Panc1 (cell line): ENCODE measurements around the gene QPCTL. TPM values are rescaled to one million over a fixed set of nuclear protein-coding genes. Genes with fewer than 3 reads are reported as not detected.

Experiments used
- ATAC-seq: fragments of 200-7000 bp; cut with Tn5 transposase; 2 replicates; pipeline ENCODE4 v1.9.1; 2020; ENCODE audit warnings: mild to moderate bottlenecking, moderate library complexity
- BruUV-seq: library from RNA; stranded (reverse); fragments of 400-500 nt; replicated peaks from 2 replicates; lab custom pipeline; 2021; lab: Mats Ljungman, UMichigan
- CTCF ChIA-PET: fragments of 300-600 bp; sonication (Branson Sonifier 250); formaldehyde crosslinking; loops from one replicate; lab custom pipeline; 2022; ENCODE audit warnings: antibody characterized with exemption; lab: Charles Lee
- POLR2A ChIA-PET: fragments of 300-600 bp; sonication (Branson Sonifier 250); formaldehyde crosslinking; loops from one replicate; lab custom pipeline; 2022; ENCODE audit warnings: antibody characterized with exemption; lab: Charles Lee
- DNase-seq: peaks from one replicate; pipeline ENCODE4 v3.0.0-alpha.2; 2010; ENCODE audit warnings: low read depth, low spot score
- H3K27ac ChIP-seq: 2 replicates; pipeline ENCODE4 v1.5.1; 2011; ENCODE audit warnings: mild to moderate bottlenecking, low read length, inconsistent platforms
- H3K27me3 ChIP-seq: fragments of 200-500 bp; sonication (Bioruptor generic); 2 replicates; pipeline ENCODE4 v1.6.0; 2014; ENCODE audit warnings: low read length, inconsistent platforms; ENCODE audit not compliant: control insufficient read depth, insufficient read depth
- H3K36me3 ChIP-seq: fragments of 200-500 bp; sonication (Bioruptor generic); 2 replicates; pipeline ENCODE4 v1.5.1; 2014; ENCODE audit warnings: inconsistent platforms, mild to moderate bottlenecking, low read length, moderate library complexity; ENCODE audit not compliant: control insufficient read depth, insufficient read depth
- H3K4me1 ChIP-seq: 2 replicates; pipeline ENCODE4 v1.5.1; 2011; ENCODE audit warnings: inconsistent platforms, mild to moderate bottlenecking, low read length, moderate library complexity; ENCODE audit not compliant: control insufficient read depth, insufficient read depth
- H3K4me3 ChIP-seq, 2 experiments: 2 replicates each; pipeline ENCODE4 v1.5.1; 2011 to 2012; ENCODE audit warnings: low read depth in 2 of 2, low read length in 2 of 2, mild to moderate bottlenecking in 2 of 2, inconsistent platforms in 1 of 2, moderate library complexity in 1 of 2
- H3K9me3 ChIP-seq: fragments of 200-500 bp; sonication (Bioruptor generic); 2 replicates; pipeline ENCODE4 v1.5.1; 2014; ENCODE audit warnings: low read depth, mild to moderate bottlenecking, inconsistent platforms, low read length, moderate library complexity; ENCODE audit not compliant: control insufficient read depth, insufficient read depth
- POLR2AphosphoS5 ChIP-seq: IDR thresholded peaks from 2 replicates; pipeline ENCODE4 v1.6.1; 2012; ENCODE audit warnings: mild to moderate bottlenecking, low read depth, low read length, moderate library complexity
- SIN3A ChIP-seq: IDR thresholded peaks from 2 replicates; pipeline ENCODE4 v1.6.1; 2012; ENCODE audit warnings: low read depth, mild to moderate bottlenecking, low read length, moderate library complexity, borderline replicate concordance; ENCODE audit not compliant: insufficient read depth
- TCF7L2 ChIP-seq: IDR thresholded peaks from 2 replicates; pipeline ENCODE4 v1.6.1; 2011; ENCODE audit warnings: mild to moderate bottlenecking, low read depth, low read length, inconsistent platforms
- in situ Hi-C: cut with HindIII; loops from 2 replicates; pipeline ENCODE4 v1.10.0; 2016; ENCODE audit warnings: low sequenced_read_pairs, low pct_unique_long_range_greater_than_20kb
- intact Hi-C: fragments of 100-400 bp; cut with micrococcal nuclease; formaldehyde crosslinking; loops from one replicate; pipeline ENCODE4 v1.10.0; 2022; ENCODE audit not compliant: unreplicated experiment
- total RNA-seq: library from RNA; stranded (reverse); gene quantifications from one replicate; pipeline ENCODE4 v1.2.1, GENCODE V29; 2021; ENCODE audit not compliant: unreplicated experiment
- TF ChIP-seq, protein P1 (sequence below), 2 experiments: IDR thresholded peaks; 2 replicates each; pipeline ENCODE4 v1.6.1; 2011 to 2012; ENCODE audit warnings: low read depth in 2 of 2, control low read depth in 1 of 2, low read length in 1 of 2, mild to moderate bottlenecking in 1 of 2, moderate library complexity in 1 of 2; ENCODE audit not compliant: insufficient read depth in 1 of 2
- TF ChIP-seq, protein P2 (sequence below): fragments of 450-650 bp; IDR thresholded peaks from 2 replicates; pipeline ENCODE4 v1.5.1; 2017; ENCODE audit warnings: mild to moderate bottlenecking

Gene QPCTL
- total RNA-seq, 1 experiment from 2014 or later: 19.4 TPM

DNA sequence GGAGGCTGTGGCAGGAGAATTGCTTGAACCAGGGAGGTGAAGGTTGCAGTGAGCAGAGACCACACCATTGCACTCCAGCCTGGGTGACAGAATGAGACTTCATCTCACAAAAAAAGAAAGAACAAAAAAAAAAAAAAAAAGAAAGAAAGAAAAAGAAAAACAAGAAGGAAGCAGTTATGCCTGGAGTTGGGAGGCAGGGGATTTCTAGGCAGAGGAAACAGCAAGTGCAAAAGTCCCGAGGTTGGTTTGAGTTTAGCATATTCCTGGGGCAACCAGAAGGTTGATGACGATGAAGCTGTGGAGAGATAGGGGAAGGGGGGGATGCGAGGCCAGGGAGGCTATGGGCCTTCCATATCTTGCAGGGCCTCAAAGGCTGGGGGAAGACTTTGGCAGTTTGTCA lies 41.7 kb upstream of the QPCTL start:
- no peak for ATAC-seq
- Histone ChIP-seq H3K4me1 (no peaks in the 10 kb centered on the region), H3K9me3 (no peaks in the 10 kb centered on the region), H3K36me3 (no peaks in the 10 kb centered on the region), H3K27me3 (no peaks in the 10 kb centered on the region), H3K4me3 (no peak overlapping the region), H3K27ac (no peak overlapping the region)
- ChIA-PET CTCF (no interaction called here), POLR2A (no interaction called here)
- DNase-seq: no peak
- intact Hi-C loops (no loop called here), in situ Hi-C loops (no loop called here)
- no TSS peak for BruUV-seq
- TF ChIP-seq, protein P1, sequence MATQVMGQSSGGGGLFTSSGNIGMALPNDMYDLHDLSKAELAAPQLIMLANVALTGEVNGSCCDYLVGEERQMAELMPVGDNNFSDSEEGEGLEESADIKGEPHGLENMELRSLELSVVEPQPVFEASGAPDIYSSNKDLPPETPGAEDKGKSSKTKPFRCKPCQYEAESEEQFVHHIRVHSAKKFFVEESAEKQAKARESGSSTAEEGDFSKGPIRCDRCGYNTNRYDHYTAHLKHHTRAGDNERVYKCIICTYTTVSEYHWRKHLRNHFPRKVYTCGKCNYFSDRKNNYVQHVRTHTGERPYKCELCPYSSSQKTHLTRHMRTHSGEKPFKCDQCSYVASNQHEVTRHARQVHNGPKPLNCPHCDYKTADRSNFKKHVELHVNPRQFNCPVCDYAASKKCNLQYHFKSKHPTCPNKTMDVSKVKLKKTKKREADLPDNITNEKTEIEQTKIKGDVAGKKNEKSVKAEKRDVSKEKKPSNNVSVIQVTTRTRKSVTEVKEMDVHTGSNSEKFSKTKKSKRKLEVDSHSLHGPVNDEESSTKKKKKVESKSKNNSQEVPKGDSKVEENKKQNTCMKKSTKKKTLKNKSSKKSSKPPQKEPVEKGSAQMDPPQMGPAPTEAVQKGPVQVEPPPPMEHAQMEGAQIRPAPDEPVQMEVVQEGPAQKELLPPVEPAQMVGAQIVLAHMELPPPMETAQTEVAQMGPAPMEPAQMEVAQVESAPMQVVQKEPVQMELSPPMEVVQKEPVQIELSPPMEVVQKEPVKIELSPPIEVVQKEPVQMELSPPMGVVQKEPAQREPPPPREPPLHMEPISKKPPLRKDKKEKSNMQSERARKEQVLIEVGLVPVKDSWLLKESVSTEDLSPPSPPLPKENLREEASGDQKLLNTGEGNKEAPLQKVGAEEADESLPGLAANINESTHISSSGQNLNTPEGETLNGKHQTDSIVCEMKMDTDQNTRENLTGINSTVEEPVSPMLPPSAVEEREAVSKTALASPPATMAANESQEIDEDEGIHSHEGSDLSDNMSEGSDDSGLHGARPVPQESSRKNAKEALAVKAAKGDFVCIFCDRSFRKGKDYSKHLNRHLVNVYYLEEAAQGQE (IDR thresholded peaks at IDR 0.05; ENCODE audit: insufficient read depth in 1 of 2, low read depth in 2 of 2, low read length in 1 of 2): no peak
- TF ChIP-seq SIN3A: no peak
- TF ChIP-seq POLR2AphosphoS5: no peak
- TF ChIP-seq TCF7L2: no peak
- TF ChIP-seq, protein P2, sequence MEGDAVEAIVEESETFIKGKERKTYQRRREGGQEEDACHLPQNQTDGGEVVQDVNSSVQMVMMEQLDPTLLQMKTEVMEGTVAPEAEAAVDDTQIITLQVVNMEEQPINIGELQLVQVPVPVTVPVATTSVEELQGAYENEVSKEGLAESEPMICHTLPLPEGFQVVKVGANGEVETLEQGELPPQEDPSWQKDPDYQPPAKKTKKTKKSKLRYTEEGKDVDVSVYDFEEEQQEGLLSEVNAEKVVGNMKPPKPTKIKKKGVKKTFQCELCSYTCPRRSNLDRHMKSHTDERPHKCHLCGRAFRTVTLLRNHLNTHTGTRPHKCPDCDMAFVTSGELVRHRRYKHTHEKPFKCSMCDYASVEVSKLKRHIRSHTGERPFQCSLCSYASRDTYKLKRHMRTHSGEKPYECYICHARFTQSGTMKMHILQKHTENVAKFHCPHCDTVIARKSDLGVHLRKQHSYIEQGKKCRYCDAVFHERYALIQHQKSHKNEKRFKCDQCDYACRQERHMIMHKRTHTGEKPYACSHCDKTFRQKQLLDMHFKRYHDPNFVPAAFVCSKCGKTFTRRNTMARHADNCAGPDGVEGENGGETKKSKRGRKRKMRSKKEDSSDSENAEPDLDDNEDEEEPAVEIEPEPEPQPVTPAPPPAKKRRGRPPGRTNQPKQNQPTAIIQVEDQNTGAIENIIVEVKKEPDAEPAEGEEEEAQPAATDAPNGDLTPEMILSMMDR: no peak

DNA sequence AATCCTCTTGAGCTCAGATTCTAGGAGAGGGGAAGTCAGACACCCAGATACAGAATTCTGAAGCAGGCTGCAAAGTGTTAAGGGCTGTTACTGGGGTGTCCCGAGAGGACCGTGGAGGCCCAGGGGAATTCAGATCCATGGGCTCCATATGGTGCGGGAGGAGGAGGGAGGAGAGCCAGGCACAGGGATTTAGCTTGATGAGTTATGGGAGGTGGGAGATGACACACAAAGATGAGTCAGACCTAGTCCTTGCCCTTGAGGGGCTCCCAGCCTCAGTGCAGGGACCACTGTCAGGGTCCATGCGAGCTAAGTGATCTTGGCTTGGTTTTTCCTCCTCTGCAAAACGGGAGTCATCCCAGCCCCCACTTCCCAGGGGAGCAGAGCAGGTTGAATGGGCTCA lies 38.8 kb upstream of the QPCTL start:
- no peaks in the 10 kb centered on the region for H3K36me3 ChIP-seq
- CTCF ChIA-PET: no interaction called here
- TF ChIP-seq POLR2AphosphoS5 (no peak), TCF7L2 (no peak), SIN3A (no peak)
- TF ChIP-seq, protein P1 (IDR thresholded peaks at IDR 0.05; ENCODE audit: insufficient read depth in 1 of 2, low read depth in 2 of 2, low read length in 1 of 2): no peak
- TF ChIP-seq, protein P2: no peak
- no peaks in the 10 kb centered on the region for H3K27me3 ChIP-seq
- no peak overlapping the region for H3K4me3 ChIP-seq
- intact Hi-C loops: no loop called here
- H3K4me1 ChIP-seq: no peaks in the 10 kb centered on the region
- ATAC-seq (no peak), DNase-seq (no peak)
- H3K9me3 ChIP-seq: no peaks in the 10 kb centered on the region
- in situ Hi-C loops: no loop called here
- no TSS peak for BruUV-seq
- POLR2A ChIA-PET: no interaction called here
- no peak overlapping the region for H3K27ac ChIP-seq
